B cell (primary cell): Measurements from ENCODE around the gene ZNF358. TPM values are rescaled to one million over a fixed set of nuclear protein-coding genes. Genes with fewer than 3 reads are reported as not detected.
A peak's percentile ranks its signal among the peaks of the same experiment; 100 is the strongest.

Experiments used
- ATAC-seq: fragments of 200-7000 bp; cut with Tn5 transposase; one replicate; pipeline ENCODE4 v1.10.0; 2021; ENCODE audit warnings: low read depth, mild to moderate bottlenecking, moderate number of reproducible peaks, moderate library complexity
- CTCF ChIA-PET: fragments of 350-600 bp; sonication (Branson Sonifier 250); formaldehyde crosslinking; loops from one replicate; lab custom pipeline; 2021; ENCODE audit warnings: antibody characterized with exemption, inconsistent platforms; lab: Charles Lee
- POLR2A ChIA-PET: fragments of 350-600 bp; sonication (Branson Sonifier 250); formaldehyde crosslinking; loops from one replicate; lab custom pipeline; 2021; ENCODE audit warnings: antibody characterized with exemption; lab: Charles Lee
- DNase-seq: peaks from one replicate; pipeline ENCODE4 v3.0.0; 2013
- H2AFZ ChIP-seq: 2 replicates; pipeline ENCODE4 v1.6.1; 2012; ENCODE audit warnings: mild to moderate bottlenecking, low read depth, low read length; ENCODE audit not compliant: insufficient read depth, poor library complexity, severe bottlenecking
- H3K27ac ChIP-seq, 2 donors: 1 replicate in 1 of 2; 2 replicates in 1 of 2; pipeline ENCODE4 v1.5.1; 2012 to 2013; ENCODE audit warnings: low read length in 2 of 2, mild to moderate bottlenecking in 2 of 2, moderate library complexity in 1 of 2
- H3K27me3 ChIP-seq, 4 experiments: fragments of 200-600 bp in 1 of 4; sonication (generic) in 1 of 4; replicated peaks in 1 of 4; 1 replicate in 2 of 4; 2 replicates in 2 of 4; pipeline versions ENCODE4 v1.6.1 to v1.7.0; 2013 to 2016; ENCODE audit warnings: low read length in 3 of 4, mild to moderate bottlenecking in 2 of 4, mixed read lengths in 1 of 4, moderate library complexity in 1 of 4; ENCODE audit not compliant: insufficient read depth in 4 of 4, control insufficient read depth in 3 of 4; ENCODE audit errors: control extremely low read depth in 1 of 4
- H3K36me3 ChIP-seq, 2 experiments: replicated peaks in 1 of 2; 1 replicate in 1 of 2; 2 replicates in 1 of 2; pipeline versions ENCODE4 v1.6.1 to v1.7.1; 2013; ENCODE audit warnings: low read length in 1 of 2; ENCODE audit not compliant: insufficient read depth in 2 of 2, control insufficient read depth in 1 of 2; ENCODE audit errors: control extremely low read depth in 1 of 2, extremely low read depth in 1 of 2
- H3K4me1 ChIP-seq, 2 donors: fragments of 200-600 bp in 1 of 2; sonication (generic) in 1 of 2; 1 replicate in 1 of 2; 2 replicates in 1 of 2; pipeline versions ENCODE4 v1.5.1 to v1.6.1; 2013 to 2017; ENCODE audit warnings: low read length in 2 of 2; ENCODE audit not compliant: control insufficient read depth in 2 of 2, insufficient read depth in 2 of 2
- H3K4me2 ChIP-seq: replicated peaks from 2 replicates; pipeline ENCODE3; 2012; ENCODE audit warnings: mild to moderate bottlenecking, low read depth, low read length; ENCODE audit not compliant: poor library complexity, severe bottlenecking
- H3K4me3 ChIP-seq, 5 experiments: fragments of 200-600 bp in 1 of 5; sonication (generic) in 1 of 5; 1 replicate in 3 of 5; 2 replicates in 2 of 5; pipeline versions ENCODE4 v1.5.1 to v1.7.0; 2011 to 2016; ENCODE audit warnings: low read length in 4 of 5, mild to moderate bottlenecking in 4 of 5, low read depth in 2 of 5, control low read depth in 1 of 5, moderate library complexity in 1 of 5; ENCODE audit not compliant: insufficient read depth in 1 of 5; ENCODE audit errors: control extremely low read depth in 1 of 5, extremely low read depth in 1 of 5
- H3K79me2 ChIP-seq: fragments of 200-600 bp; sonication (generic); one replicate; pipeline ENCODE4 v1.6.0; 2016; ENCODE audit warnings: low read length; ENCODE audit not compliant: control insufficient read depth, insufficient read depth
- H3K9ac ChIP-seq: fragments of 200-600 bp; sonication (generic); 2 replicates; pipeline ENCODE4 v1.6.1; 2017; ENCODE audit warnings: mild to moderate bottlenecking, low read length, moderate library complexity
- H3K9me3 ChIP-seq, 3 donors: one replicate each; pipeline versions ENCODE4 v1.6.1 to v1.7.1; 2013; ENCODE audit warnings: low read length in 2 of 3; ENCODE audit not compliant: control insufficient read depth in 2 of 3, insufficient read depth in 1 of 3; ENCODE audit errors: control extremely low read depth in 1 of 3
- H4K20me1 ChIP-seq: 2 replicates; pipeline ENCODE4 v1.6.0; 2012; ENCODE audit warnings: mild to moderate bottlenecking, low read length; ENCODE audit not compliant: insufficient read depth, control insufficient read depth, poor library complexity, severe bottlenecking
- H3K27ac Mint-ChIP-seq: one replicate; pipeline ENCODE4 v1.8.0; 2021; ENCODE audit warnings: mixed read lengths
- H3K27me3 Mint-ChIP-seq: one replicate; pipeline ENCODE4 v1.8.0; 2021; ENCODE audit warnings: mixed read lengths
- H3K4me1 Mint-ChIP-seq: one replicate; pipeline ENCODE4 v1.8.0; 2021; ENCODE audit warnings: mixed read lengths
- H3K4me3 Mint-ChIP-seq: one replicate; pipeline ENCODE4 v1.8.0; 2021; ENCODE audit warnings: mixed read lengths
- H3K9me3 Mint-ChIP-seq: one replicate; pipeline ENCODE4 v1.8.0; 2022; ENCODE audit warnings: mixed read lengths; ENCODE audit not compliant: insufficient read depth
- CTCF ChIP-seq: fragments of 200-600 bp; IDR thresholded peaks from one replicate; pipeline ENCODE4 v1.8.0; 2022; ENCODE audit warnings: antibody characterized with exemption, mild to moderate bottlenecking
- EZH2 ChIP-seq: IDR thresholded peaks from 2 replicates; pipeline ENCODE4 v1.6.1; 2012; ENCODE audit warnings: borderline replicate concordance, low read depth, mild to moderate bottlenecking, moderate library complexity, low read length; ENCODE audit not compliant: insufficient read depth, poor library complexity, severe bottlenecking
- WGBS: methylation state at CpG from one replicate; pipeline ENCODE4 v1.1.5; 2013; ENCODE audit warnings: missing lambda C conversion rate; ENCODE audit not compliant: insufficient coverage; 5-methylcytosine and 5-hydroxymethylcytosine counted together
- intact Hi-C: fragments of 100-400 bp; cut with micrococcal nuclease; formaldehyde crosslinking; loops from one replicate; pipeline ENCODE4 v1.10.0; 2022
- polyA plus RNA-seq: library from polyadenylated mRNA; depleted of rRNA; stranded (reverse); fragments of >200 nt; gene quantifications from 2 replicates; pipeline ENCODE4 v1.2.3, GENCODE V29; 2012
- total RNA-seq, 2 donors: library from RNA; stranded (reverse); fragments of 120-200 nt in 1 of 2; gene quantifications; 1 replicate in 1 of 2; 2 replicates in 1 of 2; pipeline versions ENCODE4 v1.2.3 to v1.2.4, GENCODE V29; 2013 to 2022

ZNF358 gene
- total and polyA plus RNA-seq, 2 donors (not counting 1 experiment from before 2014, with no cell fraction given) = 8.5 to 17.5 TPM

GRCh38 chr19:7516878-7517277, 975 bp downstream of the ZNF358 start:
- Histone ChIP-seq H3K9ac (peak overlapping the region; percentile 53), H3K36me3 (no peaks in the 10 kb centered on the region), H3K4me2 (peak overlapping the region; percentile 83), H3K27ac (no peak overlapping the region), H3K4me3 (peak overlapping the region in 1 of 5 experiments; percentile 42), H4K20me1 (no peaks in the 10 kb centered on the region), H3K79me2 (peaks cover 4% of the 10 kb centered on the region), H3K27me3 (no peaks in the 10 kb centered on the region), H3K9me3 (no peaks in the 10 kb centered on the region), H3K4me1 (peaks cover 11 to 16% of the 10 kb centered on the region in 2 donors), H2AFZ (no peak overlapping the region)
- no peak for ATAC-seq
- peaks cover 8% of the 10 kb centered on the region for H3K27me3 Mint-ChIP-seq
- ChIA-PET POLR2A (interaction anchor here (1.6 kb wide), 1 partner anchor 15 kb away, joined by 4 read pairs; no protein-coding TSS in a partner anchor), CTCF (no interaction called here)
- 100% methylated on average over 1 of the region's 4 CpGs for WGBS
- peak overlapping the region; percentile 82 for H3K4me3 Mint-ChIP-seq
- peaks cover 14% of the 10 kb centered on the region for H3K4me1 Mint-ChIP-seq
- no peaks in the 10 kb centered on the region for H3K9me3 Mint-ChIP-seq
- TF ChIP-seq EZH2 (no peak), CTCF (no peak)
- peak overlapping the region; percentile 46 for H3K27ac Mint-ChIP-seq
- intact Hi-C loops = loop anchor here (2.0 kb wide), 1 partner anchor 18 kb away; the partner anchor contains the start of gene PNPLA6
- DNase-seq = no peak

DNA sequence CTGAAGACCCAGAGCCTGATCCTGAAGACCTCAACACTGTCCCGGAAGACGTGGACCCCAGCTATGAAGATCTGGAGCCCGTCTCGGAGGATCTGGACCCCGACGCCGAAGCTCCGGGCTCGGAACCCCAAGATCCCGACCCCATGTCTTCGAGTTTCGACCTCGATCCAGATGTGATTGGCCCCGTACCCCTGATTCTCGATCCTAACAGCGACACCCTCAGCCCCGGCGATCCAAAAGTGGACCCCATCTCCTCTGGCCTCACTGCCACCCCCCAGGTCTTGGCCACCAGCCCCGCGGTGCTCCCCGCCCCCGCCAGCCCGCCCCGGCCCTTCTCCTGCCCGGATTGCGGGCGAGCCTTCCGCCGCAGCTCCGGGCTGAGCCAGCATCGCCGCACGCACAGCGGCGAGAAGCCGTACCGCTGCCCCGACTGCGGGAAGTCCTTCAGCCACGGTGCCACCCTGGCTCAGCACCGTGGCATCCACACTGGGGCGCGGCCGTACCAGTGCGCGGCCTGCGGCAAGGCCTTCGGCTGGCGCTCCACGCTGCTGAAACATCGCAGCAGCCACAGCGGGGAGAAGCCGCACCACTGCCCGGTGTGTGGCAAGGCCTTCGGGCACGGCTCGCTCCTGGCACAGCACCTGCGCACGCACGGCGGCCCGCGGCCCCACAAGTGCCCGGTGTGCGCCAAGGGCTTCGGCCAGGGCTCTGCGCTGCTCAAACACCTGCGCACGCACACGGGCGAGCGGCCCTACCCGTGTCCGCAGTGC, 3.6 kb downstream of the ZNF358 start:
- Histone ChIP-seq H4K20me1 (no peaks in the 10 kb centered on the region), H3K9me3 (peaks cover 0 to 3% (median 0%) of the 10 kb centered on the region in 3 donors), H3K4me2 (no peak overlapping the region), H3K4me3 (no peak overlapping the region), H3K27ac (no peak overlapping the region), H3K9ac (no peak overlapping the region), H3K27me3 (no peaks in the 10 kb centered on the region), H3K4me1 (peaks cover 22 to 33% of the 10 kb centered on the region in 2 donors), H2AFZ (no peak overlapping the region), H3K79me2 (peaks cover 4% of the 10 kb centered on the region), H3K36me3 (no peaks in the 10 kb centered on the region)
- TF ChIP-seq EZH2 (no peak), CTCF (no peak)
- ChIA-PET CTCF (no interaction called here), POLR2A (interaction anchor here (0.6 to 1.0 kb wide), 2 partner anchors 93 to 417 kb away, joined by 3 read pairs; no protein-coding TSS in a partner anchor)
- Mint-ChIP-seq H3K27me3 (peaks cover 3% of the 10 kb centered on the region), H3K4me1 (peaks cover 24% of the 10 kb centered on the region), H3K9me3 (no peaks in the 10 kb centered on the region), H3K27ac (no peak overlapping the region), H3K4me3 (no peak overlapping the region)
- intact Hi-C loops = loop anchor here (5.0 kb wide), 1 partner anchor 1797 kb away; the partner anchor contains the start of genes CATSPERD and LONP1
- ATAC-seq = no peak
- DNase-seq = no peak
- 97% methylated on average over 74 of the region's 74 CpGs for WGBS
